ENCODE measurements around the gene B3GALT5.

DNA sequence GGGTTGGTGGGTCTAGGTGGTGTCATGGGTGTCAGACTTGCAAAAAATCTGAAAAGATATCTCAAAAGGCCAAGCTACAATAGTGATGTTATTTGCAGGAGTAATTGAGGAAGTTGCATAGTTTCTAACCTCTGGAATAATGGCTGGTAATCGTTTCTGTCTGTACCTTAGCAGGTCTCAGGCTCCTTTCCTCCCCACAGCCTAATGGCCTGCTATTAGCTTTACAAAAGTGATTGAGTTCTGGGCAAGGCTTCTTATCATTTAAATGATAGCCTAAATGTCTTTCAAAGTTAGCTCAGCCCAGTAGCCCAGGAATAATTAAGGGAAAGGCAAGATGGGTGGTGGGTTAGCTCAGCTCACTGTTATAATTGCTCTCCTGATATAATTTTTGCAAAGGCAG, 94.6 kb downstream of the B3GALT5 start:
- TF ChIP-seq, protein P1, sequence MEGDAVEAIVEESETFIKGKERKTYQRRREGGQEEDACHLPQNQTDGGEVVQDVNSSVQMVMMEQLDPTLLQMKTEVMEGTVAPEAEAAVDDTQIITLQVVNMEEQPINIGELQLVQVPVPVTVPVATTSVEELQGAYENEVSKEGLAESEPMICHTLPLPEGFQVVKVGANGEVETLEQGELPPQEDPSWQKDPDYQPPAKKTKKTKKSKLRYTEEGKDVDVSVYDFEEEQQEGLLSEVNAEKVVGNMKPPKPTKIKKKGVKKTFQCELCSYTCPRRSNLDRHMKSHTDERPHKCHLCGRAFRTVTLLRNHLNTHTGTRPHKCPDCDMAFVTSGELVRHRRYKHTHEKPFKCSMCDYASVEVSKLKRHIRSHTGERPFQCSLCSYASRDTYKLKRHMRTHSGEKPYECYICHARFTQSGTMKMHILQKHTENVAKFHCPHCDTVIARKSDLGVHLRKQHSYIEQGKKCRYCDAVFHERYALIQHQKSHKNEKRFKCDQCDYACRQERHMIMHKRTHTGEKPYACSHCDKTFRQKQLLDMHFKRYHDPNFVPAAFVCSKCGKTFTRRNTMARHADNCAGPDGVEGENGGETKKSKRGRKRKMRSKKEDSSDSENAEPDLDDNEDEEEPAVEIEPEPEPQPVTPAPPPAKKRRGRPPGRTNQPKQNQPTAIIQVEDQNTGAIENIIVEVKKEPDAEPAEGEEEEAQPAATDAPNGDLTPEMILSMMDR (IDR thresholded peaks at IDR 0.05): no peak
- no peak for TF ChIP-seq POLR2A (IDR thresholded peaks at IDR 0.05)
- no peak for TF ChIP-seq POLR2AphosphoS5 (IDR thresholded peaks at IDR 0.05)

Data from prostate gland (tissue), 2 donors.